NB4 (cell line): ENCODE data around the gene MEGF6.

Source experiments
- CTCF ChIP-seq: IDR thresholded peaks from one replicate; pipeline ENCODE4 v1.5.1; 2012; ENCODE audit warnings: low read depth, low read length
- MAX ChIP-seq: IDR thresholded peaks from 2 replicates; pipeline ENCODE4 v1.6.1; 2011; ENCODE audit warnings: low read depth, low read length
- MYC ChIP-seq: IDR thresholded peaks from 2 replicates; pipeline ENCODE4 v1.6.1; 2011; ENCODE audit warnings: low read depth, low read length
- POLR2A ChIP-seq: IDR thresholded peaks from 2 replicates; pipeline ENCODE4 v1.6.1; 2011; ENCODE audit warnings: mild to moderate bottlenecking; ENCODE audit not compliant: insufficient read length; ENCODE audit errors: extremely low read depth

- TF ChIP-seq CTCF: no peak
- TF ChIP-seq POLR2A: no peak
- no peak for TF ChIP-seq MAX
- TF ChIP-seq MYC: no peak
These were observed 33.0 kb upstream of the MEGF6 start for GRCh38 chr1:3644273-3644672.
